ENCODE results near the gene TBC1D26. TPM values are rescaled to one million over a fixed set of nuclear protein-coding genes. Genes with fewer than 3 reads are reported as not detected.
"Not testable (repeated sequence)": the region's sequence is repeated elsewhere in the genome, so short reads cannot be mapped to it uniquely, and the experiment has no call there.

TBC1D26 gene
- total and polyA plus RNA-seq, 2 experiments from 2014 or later: not detected

DNA sequence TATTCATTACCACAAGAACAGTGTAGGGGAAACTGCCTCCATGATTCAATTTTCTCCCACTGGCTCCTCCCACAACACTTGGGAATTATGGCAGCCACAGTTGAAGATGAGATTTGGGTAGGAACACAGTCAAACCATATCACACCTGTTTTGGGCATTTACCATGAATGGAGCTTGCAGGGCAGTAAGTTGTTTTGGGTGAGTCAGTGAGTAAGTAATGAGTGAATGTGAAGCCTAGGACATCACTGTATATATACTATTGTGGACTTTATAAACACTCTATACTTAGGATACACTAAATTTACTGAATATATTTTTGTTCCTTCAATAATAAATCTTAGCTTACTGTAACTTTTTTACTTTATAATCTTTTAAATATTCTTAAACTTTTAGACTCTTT, 48.1 kb downstream of the TBC1D26 start:
- no peaks in the 10 kb centered on the region for H3K27me3 ChIP-seq (replicated peaks; ENCODE audit: insufficient read depth)
- no peak overlapping the region for H3K4me2 ChIP-seq (ENCODE audit: unreplicated experiment)
- H3F3A ChIP-seq (ENCODE audit: insufficient read depth): no peaks in the 10 kb centered on the region
- H3K4me1 ChIP-seq (ENCODE audit: insufficient read depth): no peaks in the 10 kb centered on the region
- no peak overlapping the region for H3K4me3 ChIP-seq
- H4K20me1 ChIP-seq (ENCODE audit: insufficient read depth): no peaks in the 10 kb centered on the region
- no peak overlapping the region for H2AFZ ChIP-seq
- TF ChIP-seq EZH2phosphoT487 (IDR thresholded peaks at IDR 0.05; ENCODE audit: insufficient read depth, low read depth) (no peak), EZH2 (IDR thresholded peaks at IDR 0.05; ENCODE audit: insufficient read depth, poor library complexity, severe bottlenecking) (no peak)
- no peaks in the 10 kb centered on the region for H3K9me3 ChIP-seq (ENCODE audit: low read depth)
- H3K9me2 ChIP-seq (ENCODE audit: insufficient read depth): no peaks in the 10 kb centered on the region
- no peak overlapping the region for H3K9ac ChIP-seq
- no peaks in the 10 kb centered on the region for H3K79me2 ChIP-seq (ENCODE audit: insufficient read depth)
- H3K36me3 ChIP-seq (ENCODE audit: low read depth): no peaks in the 10 kb centered on the region
- no peak overlapping the region for H3K27ac ChIP-seq
- in situ Hi-C loops (cut with MboI): no loop called here
- no peak for DNase-seq

DNA sequence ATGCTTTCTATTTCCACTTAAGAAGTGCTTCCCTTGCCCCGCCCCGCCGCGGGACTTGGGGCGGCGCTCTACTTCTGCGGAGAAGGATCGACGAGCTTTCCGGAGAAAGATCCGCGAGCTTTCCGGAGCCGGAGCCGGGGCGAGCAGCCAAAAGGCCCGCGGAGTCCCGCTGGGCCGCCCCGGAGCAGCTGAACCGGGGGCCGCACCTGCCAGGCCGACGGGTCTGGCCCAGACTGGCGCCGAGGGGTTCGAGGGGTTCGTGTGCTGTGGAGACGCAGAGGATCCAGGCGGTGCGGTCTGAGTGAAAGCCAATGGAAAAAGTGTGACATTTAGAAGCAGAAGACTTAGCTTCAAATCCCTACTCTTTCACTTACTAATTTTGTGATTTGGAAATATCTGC, 50.8 kb downstream of the TBC1D26 start:
- H3K9ac ChIP-seq: peak overlapping the region; percentile 63
- H3K79me2 ChIP-seq (ENCODE audit: insufficient read depth): no peaks in the 10 kb centered on the region
- H3K36me3 ChIP-seq (ENCODE audit: low read depth): no peaks in the 10 kb centered on the region
- no peaks in the 10 kb centered on the region for H3K9me3 ChIP-seq (ENCODE audit: low read depth)
- peak; percentile 81 for DNase-seq
- H3K4me1 ChIP-seq (ENCODE audit: insufficient read depth): no peaks in the 10 kb centered on the region
- H3K4me3 ChIP-seq: peak overlapping the region; percentile 67
- H4K20me1 ChIP-seq (ENCODE audit: insufficient read depth): no peaks in the 10 kb centered on the region
- in situ Hi-C loops (cut with MboI): no loop called here
- no peaks in the 10 kb centered on the region for H3K9me2 ChIP-seq (ENCODE audit: insufficient read depth)
- peak overlapping the region; percentile 84 for H3K4me2 ChIP-seq (ENCODE audit: unreplicated experiment)
- 5% methylated on average over 31 to 32 of the region's 32 CpGs for WGBS, 2 experiments (ENCODE audit: low coverage in 1 of 2, low lambda C conversion rate in 2 of 2, missing lambda C conversion rate in 2 of 2)
- H3F3A ChIP-seq (ENCODE audit: insufficient read depth): no peaks in the 10 kb centered on the region
- TF ChIP-seq EZH2 (IDR thresholded peaks at IDR 0.05; ENCODE audit: insufficient read depth, poor library complexity, severe bottlenecking) (no peak), EZH2phosphoT487 (IDR thresholded peaks at IDR 0.05; ENCODE audit: insufficient read depth, low read depth) (no peak)
- H3K27ac ChIP-seq: no peak overlapping the region
- no peaks in the 10 kb centered on the region for H3K27me3 ChIP-seq (replicated peaks; ENCODE audit: insufficient read depth)
- peak overlapping the region; percentile 79 for H2AFZ ChIP-seq

DNA sequence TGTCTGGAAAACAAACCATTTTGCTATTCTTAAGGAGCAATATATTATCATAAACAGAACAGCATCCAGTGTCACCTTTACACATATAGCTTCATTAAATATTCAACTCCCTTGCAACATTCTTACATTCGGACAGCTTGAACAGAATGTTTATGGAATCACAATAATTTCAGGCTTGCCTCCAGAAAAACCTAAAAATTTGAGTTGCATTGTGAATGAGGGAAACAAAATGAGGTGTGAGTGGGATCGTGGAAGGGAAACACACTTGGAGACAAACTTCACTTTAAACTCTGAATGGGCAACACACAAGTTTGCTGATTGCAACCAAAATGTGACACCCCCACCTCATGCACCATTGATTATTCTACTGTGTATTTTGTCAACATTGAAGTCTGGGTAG, 51.4 kb downstream of the TBC1D26 start:
- Histone ChIP-seq H3K4me2 (ENCODE audit: unreplicated experiment) (peak overlapping the region; percentile 84), H3K27me3 (replicated peaks; ENCODE audit: insufficient read depth) (no peaks in the 10 kb centered on the region), H3K9ac (0 out of 2 replicates have a peak overlapping the region, but pooled peaks have one; percentile 63), H3K4me1 (ENCODE audit: insufficient read depth) (no peaks in the 10 kb centered on the region), H3K4me3 (no peak overlapping the region), H3K27ac (no peak overlapping the region), H3K79me2 (ENCODE audit: insufficient read depth) (no peaks in the 10 kb centered on the region), H4K20me1 (ENCODE audit: insufficient read depth) (no peaks in the 10 kb centered on the region), H3F3A (ENCODE audit: insufficient read depth) (no peaks in the 10 kb centered on the region), H3K9me3 (ENCODE audit: low read depth) (no peaks in the 10 kb centered on the region), H2AFZ (peak overlapping the region; percentile 79), H3K36me3 (ENCODE audit: low read depth) (no peaks in the 10 kb centered on the region), H3K9me2 (ENCODE audit: insufficient read depth) (no peaks in the 10 kb centered on the region)
- no peak for DNase-seq
- TF ChIP-seq EZH2 (IDR thresholded peaks at IDR 0.05; ENCODE audit: insufficient read depth, poor library complexity, severe bottlenecking) (no peak), EZH2phosphoT487 (IDR thresholded peaks at IDR 0.05; ENCODE audit: insufficient read depth, low read depth) (no peak)
- WGBS, 2 experiments (ENCODE audit: low coverage in 1 of 2, low lambda C conversion rate in 2 of 2, missing lambda C conversion rate in 2 of 2): 78 to 85% methylated on average over 2 of the region's 2 CpGs
- in situ Hi-C loops (cut with MboI): no loop called here

DNA sequence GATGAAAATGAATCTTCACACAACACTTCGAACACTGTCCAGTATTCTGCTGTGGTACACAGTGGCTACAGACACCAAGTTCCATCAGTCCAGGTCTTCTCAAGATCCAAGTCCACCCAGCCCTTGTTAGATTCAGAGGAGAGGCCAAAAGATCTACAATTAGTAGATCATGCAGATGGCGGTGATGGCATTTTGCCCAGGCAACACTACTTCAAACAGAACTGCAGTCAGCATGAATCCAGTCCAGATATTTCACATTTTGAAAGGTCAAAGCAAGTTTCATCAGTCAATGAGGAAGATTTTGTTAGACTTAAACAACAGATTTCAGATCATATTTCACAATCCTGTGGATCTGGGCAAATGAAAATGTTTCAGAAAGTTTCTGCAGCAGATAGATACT, 52.3 kb downstream of the TBC1D26 start:
- H3K9ac ChIP-seq; H3K4me1 ChIP-seq (ENCODE audit: insufficient read depth); H3K27ac ChIP-seq; H3K9me2 ChIP-seq (ENCODE audit: insufficient read depth); H3K36me3 ChIP-seq (ENCODE audit: low read depth); H4K20me1 ChIP-seq (ENCODE audit: insufficient read depth); in situ Hi-C loops (cut with MboI); H3K27me3 ChIP-seq (replicated peaks; ENCODE audit: insufficient read depth); H3K4me3 ChIP-seq; H2AFZ ChIP-seq; H3F3A ChIP-seq (ENCODE audit: insufficient read depth); H3K9me3 ChIP-seq (ENCODE audit: low read depth); H3K4me2 ChIP-seq (ENCODE audit: unreplicated experiment); H3K79me2 ChIP-seq (ENCODE audit: insufficient read depth): not testable (repeated sequence)
- DNase-seq: peak; percentile 26
- WGBS, 2 experiments (ENCODE audit: low coverage in 1 of 2, low lambda C conversion rate in 2 of 2, missing lambda C conversion rate in 2 of 2): 75 to 82% methylated on average over 2 of the region's 2 CpGs

DNA sequence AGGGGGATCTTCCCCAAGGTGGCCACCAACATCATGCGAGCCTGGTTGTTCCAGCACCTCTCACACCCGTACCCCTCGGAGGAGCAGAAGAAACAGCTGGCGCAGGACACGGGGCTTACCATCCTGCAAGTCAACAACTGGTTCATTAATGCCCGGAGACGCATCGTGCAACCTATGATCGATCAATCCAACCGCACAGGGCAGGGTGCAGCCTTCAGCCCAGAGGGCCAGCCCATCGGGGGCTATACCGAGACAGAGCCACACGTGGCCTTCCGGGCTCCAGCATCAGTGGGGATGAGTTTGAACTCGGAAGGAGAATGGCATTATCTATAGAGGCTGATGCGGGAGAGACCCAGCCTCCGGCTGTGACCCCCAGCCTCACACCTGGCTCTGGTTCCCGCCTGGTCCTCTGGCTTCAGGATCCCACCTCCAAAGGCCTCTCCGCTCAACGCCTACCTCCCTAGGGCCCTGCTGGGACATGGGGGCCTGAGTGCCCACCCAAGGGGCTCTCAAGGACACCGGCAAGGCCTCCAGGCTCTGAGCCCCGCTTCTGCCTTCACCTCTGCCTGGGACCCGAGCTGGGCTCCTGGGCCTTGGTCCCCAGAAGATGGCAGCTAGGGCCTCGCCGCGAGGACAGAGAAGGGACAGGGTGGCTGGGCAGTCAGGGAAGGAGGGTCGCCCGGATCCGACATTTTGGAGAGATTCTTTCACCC, 55.4 kb downstream of the TBC1D26 start:
- H3K9me2 ChIP-seq (ENCODE audit: insufficient read depth); in situ Hi-C loops (cut with MboI); H3F3A ChIP-seq (ENCODE audit: insufficient read depth); H3K9me3 ChIP-seq (ENCODE audit: low read depth); H2AFZ ChIP-seq; H3K4me3 ChIP-seq; H3K27me3 ChIP-seq (replicated peaks; ENCODE audit: insufficient read depth); H3K27ac ChIP-seq; H3K9ac ChIP-seq; H4K20me1 ChIP-seq (ENCODE audit: insufficient read depth); H3K79me2 ChIP-seq (ENCODE audit: insufficient read depth); H3K4me2 ChIP-seq (ENCODE audit: unreplicated experiment); DNase-seq; H3K4me1 ChIP-seq (ENCODE audit: insufficient read depth); H3K36me3 ChIP-seq (ENCODE audit: low read depth): not testable (repeated sequence)
- WGBS, 2 experiments (ENCODE audit: low coverage in 1 of 2, low lambda C conversion rate in 2 of 2, missing lambda C conversion rate in 2 of 2): 93 to 98% methylated on average over 26 to 29 of the region's 29 CpGs

DNA sequence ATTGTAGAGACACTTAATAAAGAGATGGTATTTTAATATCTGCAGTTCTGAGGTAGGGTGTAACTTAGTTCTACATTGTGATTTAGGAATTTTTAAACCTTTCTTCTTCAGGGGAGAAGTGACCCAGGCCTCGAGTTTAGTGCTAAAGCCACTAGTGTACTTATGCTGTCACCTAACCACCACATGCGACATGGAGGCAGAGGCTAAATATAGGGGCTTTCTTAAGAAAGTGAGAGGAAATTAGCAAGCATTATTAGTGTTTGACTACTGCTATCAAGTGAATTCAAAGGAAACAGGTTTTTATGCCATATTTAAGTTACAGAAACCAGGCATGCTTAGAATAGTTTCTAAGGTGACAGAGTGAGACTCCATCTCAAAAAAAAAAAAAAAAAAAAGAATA, 56.3 kb downstream of the TBC1D26 start:
- H3K4me1 ChIP-seq (ENCODE audit: insufficient read depth); H3F3A ChIP-seq (ENCODE audit: insufficient read depth); in situ Hi-C loops (cut with MboI); H3K36me3 ChIP-seq (ENCODE audit: low read depth); H3K79me2 ChIP-seq (ENCODE audit: insufficient read depth); H4K20me1 ChIP-seq (ENCODE audit: insufficient read depth); H3K9me2 ChIP-seq (ENCODE audit: insufficient read depth); H3K9ac ChIP-seq; H3K4me3 ChIP-seq; H3K27ac ChIP-seq; H2AFZ ChIP-seq; H3K9me3 ChIP-seq (ENCODE audit: low read depth); H3K4me2 ChIP-seq (ENCODE audit: unreplicated experiment); DNase-seq; H3K27me3 ChIP-seq (replicated peaks; ENCODE audit: insufficient read depth): not testable (repeated sequence)
- no CpG with 5 or more reads among the region's 2 CpGs for WGBS, 2 experiments (ENCODE audit: low coverage in 1 of 2, low lambda C conversion rate in 2 of 2, missing lambda C conversion rate in 2 of 2)
